ENCODE results near the gene TBCA.

The TBCA gene

DNA sequence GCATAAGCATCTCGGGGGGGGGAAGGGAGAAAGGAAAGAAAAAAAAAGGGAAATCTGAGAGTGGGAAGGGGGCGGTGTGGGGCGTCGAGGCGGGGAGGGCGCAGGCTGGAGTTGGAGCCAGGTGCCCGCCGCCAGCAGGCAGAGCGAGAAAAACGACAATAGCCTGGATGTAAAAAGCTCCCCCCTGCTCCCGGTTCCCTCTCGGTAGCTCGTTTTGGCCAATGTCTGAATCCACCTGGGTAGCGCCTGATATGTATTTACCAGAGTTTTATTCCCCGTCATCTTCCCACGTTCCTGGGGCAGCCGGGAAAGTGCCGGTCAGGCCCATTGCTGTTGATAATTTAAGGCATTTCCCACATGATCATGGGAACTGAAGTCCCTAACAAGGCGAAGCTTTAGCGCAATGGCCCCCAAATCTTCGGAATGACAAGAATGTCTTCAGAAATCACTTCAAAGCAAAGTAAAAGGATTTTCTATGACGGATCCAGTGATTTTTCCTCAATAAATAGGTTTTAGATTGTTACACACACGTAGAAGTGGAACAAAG lies 134.7 kb downstream of the TBCA start:
- no peak for DNase-seq

Measured in NCI-H226 (cell line).